DMS 273 treated with DMSO at 0.1 percent for 48 hours (cell line): ENCODE measurements around the gene FKBP1B.
A peak's percentile ranks its signal among the peaks of the same experiment; 100 is the strongest.
"Not testable (repeated sequence)": the region's sequence is repeated elsewhere in the genome, so short reads cannot be mapped to it uniquely, and the experiment has no call there.

Source experiments
- DNase-seq: peaks from one replicate; lab custom pipeline; 2025; lab: John Stamatoyannopoulos, UW

Gene FKBP1B

GRCh38 chr2:24065341-24065740 lies 15.8 kb downstream of the FKBP1B start:
- no peak for DNase-seq

- no peak for DNase-seq
Observed at GRCh38 chr2:24072259-24072658, 22.7 kb downstream of the FKBP1B start.

- DNase-seq = no peak
Observed at GRCh38 chr2:24073816-24074215, 24.3 kb downstream of the FKBP1B start.

- DNase-seq = no peak
Observed at GRCh38 chr2:24075259-24075658, 25.7 kb downstream of the FKBP1B start.

GRCh38 chr2:24075915-24076848 lies 26.6 kb downstream of the FKBP1B start, which contains the start of gene SF3B6:
TSS of gene SF3B6 (minus strand) at chr2:24076326. CDS start at chr2:24076229, 97 bp downstream.
- DNase-seq = peak; percentile 94

- DNase-seq = no peak
Observed at GRCh38 chr2:24076849-24077534, 27.5 kb downstream of the FKBP1B start.

- DNase-seq = no peak
Observed at GRCh38 chr2:24077535-24077877, 28.0 kb downstream of the FKBP1B start.

GRCh38 chr2:24077879-24078278 lies 28.3 kb downstream of the FKBP1B start:
- DNase-seq = no peak

- DNase-seq = no peak
Observed at GRCh38 chr2:24080701-24081100, 31.2 kb downstream of the FKBP1B start.

GRCh38 chr2:24082787-24083566 lies 33.4 kb downstream of the FKBP1B start:
- no peak for DNase-seq

- peak; percentile 28 for DNase-seq
Observed at GRCh38 chr2:24083567-24084385, 34.2 kb downstream of the FKBP1B start.

GRCh38 chr2:24084386-24085199 lies 35.1 kb downstream of the FKBP1B start, which contains the start of gene TP53I3:
TSS of gene TP53I3 (minus strand) at chr2:24084834. CDS start at chr2:24084326, 508 bp downstream.
- peak; percentile 78 for DNase-seq

- no peak for DNase-seq
Observed at GRCh38 chr2:24085200-24085489, 35.6 kb downstream of the FKBP1B start.

- no peak for DNase-seq
Observed at GRCh38 chr2:24086241-24086640, 36.7 kb downstream of the FKBP1B start.

GRCh38 chr2:24087032-24087431 lies 37.5 kb downstream of the FKBP1B start:
- no peak for DNase-seq

- DNase-seq = no peak
Observed at GRCh38 chr2:24088821-24089359, 39.3 kb downstream of the FKBP1B start.

GRCh38 chr2:24093270-24093669 lies 43.7 kb downstream of the FKBP1B start:
- not testable (repeated sequence) for DNase-seq

- DNase-seq = not testable (repeated sequence)
Observed at GRCh38 chr2:24095171-24095677, 45.7 kb downstream of the FKBP1B start.

- not testable (repeated sequence) for DNase-seq
Observed at GRCh38 chr2:24100732-24101131, 51.2 kb downstream of the FKBP1B start.

- DNase-seq = no peak
Observed at GRCh38 chr2:24101992-24102391, 52.5 kb downstream of the FKBP1B start.
